Measurements from ENCODE around the gene PCK1. TPM values are rescaled to one million over a fixed set of nuclear protein-coding genes. Genes with fewer than 3 reads are reported as not detected.

PCK1 gene
- total RNA-seq, 3 donors from 2014 or later = 27.2 to 252 (median 29.3) TPM

GRCh38 chr20:57586370-57586793 is 25.5 kb downstream of the PCK1 start:
- intact Hi-C loops (cut with DNase I; ENCODE audit: low total_unique reads) = no loop called here
- H3K9me3 ChIP-seq = peaks cover 0 to 9% of the 10 kb centered on the region in 2 donors

GRCh38 chr20:57586943-57587277 is 26.0 kb downstream of the PCK1 start:
- TF ChIP-seq CTCF (IDR thresholded peaks at IDR 0.05) = no peak
- TF ChIP-seq POLR2AphosphoS5 (IDR thresholded peaks at IDR 0.05) = no peak
- TF ChIP-seq POLR2A (IDR thresholded peaks at IDR 0.05) = no peak
- Histone ChIP-seq H3K9me3 (peaks cover 0 to 9% of the 10 kb centered on the region in 2 donors), H3K4me1 (no peaks in the 10 kb centered on the region), H3K27me3 (peaks cover 0 to 36% of the 10 kb centered on the region in 2 donors), H3K27ac (no peak overlapping the region), H3K4me3 (no peak overlapping the region), H3K36me3 (no peaks in the 10 kb centered on the region)
- intact Hi-C loops (cut with DNase I; ENCODE audit: low total_unique reads) = no loop called here
- no peak for DNase-seq (ENCODE audit: low spot score in 2 of 2)

More at GRCh38 chr20:57586370-57586793, 25.5 kb downstream of the PCK1 start:
- Histone ChIP-seq H3K36me3 (no peaks in the 10 kb centered on the region), H3K27ac (no peak overlapping the region), H3K27me3 (peaks cover 0 to 36% of the 10 kb centered on the region in 2 donors), H3K4me3 (no peak overlapping the region), H3K4me1 (no peaks in the 10 kb centered on the region)
- no peak for DNase-seq (ENCODE audit: low spot score in 2 of 2)
- TF ChIP-seq CTCF (IDR thresholded peaks at IDR 0.05) (no peak), POLR2A (IDR thresholded peaks at IDR 0.05) (no peak), POLR2AphosphoS5 (IDR thresholded peaks at IDR 0.05) (no peak)

- Histone ChIP-seq H3K9me3 (peaks cover 0 to 9% of the 10 kb centered on the region in 2 donors), H3K27ac (no peak overlapping the region), H3K4me1 (no peaks in the 10 kb centered on the region), H3K36me3 (no peaks in the 10 kb centered on the region), H3K27me3 (peaks cover 0 to 36% of the 10 kb centered on the region in 2 donors), H3K4me3 (no peak overlapping the region)
- DNase-seq (ENCODE audit: low spot score in 2 of 2) = no peak
- intact Hi-C loops (cut with DNase I; ENCODE audit: low total_unique reads) = no loop called here
- TF ChIP-seq POLR2A (IDR thresholded peaks at IDR 0.05) (no peak), CTCF (IDR thresholded peaks at IDR 0.05) (no peak), POLR2AphosphoS5 (IDR thresholded peaks at IDR 0.05) (no peak)
Observed at GRCh38 chr20:57587278-57587988, 26.5 kb downstream of the PCK1 start.

- H3K4me3 ChIP-seq = no peak overlapping the region
- H3K4me1 ChIP-seq = no peaks in the 10 kb centered on the region
- H3K9me3 ChIP-seq = peaks cover 0 to 9% of the 10 kb centered on the region in 2 donors
- intact Hi-C loops (cut with DNase I; ENCODE audit: low total_unique reads) = no loop called here
- no peaks in the 10 kb centered on the region for H3K36me3 ChIP-seq
- peaks cover 0 to 35% of the 10 kb centered on the region in 2 donors for H3K27me3 ChIP-seq
- H3K27ac ChIP-seq = no peak overlapping the region
- no peak for TF ChIP-seq POLR2AphosphoS5 (IDR thresholded peaks at IDR 0.05)
- no peak for TF ChIP-seq CTCF (IDR thresholded peaks at IDR 0.05)
- TF ChIP-seq POLR2A (IDR thresholded peaks at IDR 0.05) = no peak
- DNase-seq (ENCODE audit: low spot score in 2 of 2) = no peak
Observed at GRCh38 chr20:57587989-57588377, 27.1 kb downstream of the PCK1 start.

GRCh38 chr20:57588596-57588995 is 27.7 kb downstream of the PCK1 start:
- Histone ChIP-seq H3K9me3 (peaks cover 0 to 9% of the 10 kb centered on the region in 2 donors), H3K4me3 (no peak overlapping the region), H3K27me3 (peaks cover 0 to 29% of the 10 kb centered on the region in 2 donors), H3K27ac (no peak overlapping the region), H3K4me1 (no peaks in the 10 kb centered on the region), H3K36me3 (no peaks in the 10 kb centered on the region)
- DNase-seq (ENCODE audit: low spot score in 2 of 2) = no peak
- intact Hi-C loops (cut with DNase I; ENCODE audit: low total_unique reads) = no loop called here
- TF ChIP-seq POLR2A (IDR thresholded peaks at IDR 0.05) (no peak), POLR2AphosphoS5 (IDR thresholded peaks at IDR 0.05) (no peak), CTCF (IDR thresholded peaks at IDR 0.05) (no peak)

Data from breast epithelium (tissue), 4 donors.